NCI-H82 treated with DMSO at 0.1 percent for 48 hours (cell line): ENCODE data around the gene KIFAP3.
"Not testable (repeated sequence)": the region's sequence is repeated elsewhere in the genome, so short reads cannot be mapped to it uniquely, and the experiment has no call there.

Experiments
- DNase-seq: peaks from one replicate; lab custom pipeline; 2025; ENCODE audit not compliant: unreplicated experiment; lab: John Stamatoyannopoulos, UW

The KIFAP3 gene

GRCh38 chr1:169892176-169892926 is 182.1 kb downstream of the KIFAP3 start:
- no peak for DNase-seq

- DNase-seq, result no peak
Measured at GRCh38 chr1:169891539-169891885, 183.0 kb downstream of the KIFAP3 start.

GRCh38 chr1:169890761-169891538 is 183.5 kb downstream of the KIFAP3 start:
- peak; percentile 30 for DNase-seq

GRCh38 chr1:169889871-169890270 is 184.6 kb downstream of the KIFAP3 start:
- no peak for DNase-seq

GRCh38 chr1:169886931-169887330 is 187.6 kb downstream of the KIFAP3 start:
- DNase-seq, result no peak

GRCh38 chr1:169886422-169886821 is 188.1 kb downstream of the KIFAP3 start:
- DNase-seq, result no peak

GRCh38 chr1:169885207-169885606 is 189.3 kb downstream of the KIFAP3 start:
- DNase-seq, result no peak

- DNase-seq, result no peak
Measured at GRCh38 chr1:169884634-169885033, 189.9 kb downstream of the KIFAP3 start.

GRCh38 chr1:169882039-169882511 is 192.4 kb downstream of the KIFAP3 start:
- no peak for DNase-seq

GRCh38 chr1:169879034-169879840 is 195.3 kb downstream of the KIFAP3 start:
- DNase-seq, result no peak

- no peak for DNase-seq
Measured at GRCh38 chr1:169878498-169878897, 196.0 kb downstream of the KIFAP3 start.

- no peak for DNase-seq
Measured at GRCh38 chr1:169877800-169878491, 196.5 kb downstream of the KIFAP3 start.

GRCh38 chr1:169874229-169874628 is 200.3 kb downstream of the KIFAP3 start:
- no peak for DNase-seq

- DNase-seq, result no peak
Measured at GRCh38 chr1:169873582-169874199, 200.8 kb downstream of the KIFAP3 start.

GRCh38 chr1:169872906-169873305 is 201.6 kb downstream of the KIFAP3 start:
- DNase-seq, result no peak

- not testable (repeated sequence) for DNase-seq
Measured at GRCh38 chr1:169871988-169872387, 202.5 kb downstream of the KIFAP3 start.
